Dendritic cell treated with granulocyte-macrophage colony-stimulating factor and Interleukin-4, amounts not matched to agents 40 ng/mL and 50 ng/mL, for 4 days (primary cell): ENCODE results near the gene GASK1A.
"Not testable (repeated sequence)": the region's sequence is repeated elsewhere in the genome, so short reads cannot be mapped to it uniquely, and the experiment has no call there.

Source experiments
- H3K27ac Mint-ChIP-seq: one replicate; pipeline ENCODE4 v1.8.0; 2022; ENCODE audit warnings: mild to moderate bottlenecking, mixed read lengths
- H3K27me3 Mint-ChIP-seq: one replicate; pipeline ENCODE4 v1.8.0; 2022; ENCODE audit warnings: mild to moderate bottlenecking, mixed read lengths
- H3K36me3 Mint-ChIP-seq: one replicate; pipeline ENCODE4 v1.8.0; 2022; ENCODE audit warnings: low read depth, mixed read lengths
- H3K4me1 Mint-ChIP-seq: one replicate; pipeline ENCODE4 v1.8.0; 2022; ENCODE audit warnings: low read depth, mixed read lengths
- H3K4me3 Mint-ChIP-seq: one replicate; pipeline ENCODE4 v1.8.0; 2022; ENCODE audit warnings: mild to moderate bottlenecking, moderate library complexity, mixed read lengths
- H3K9me3 Mint-ChIP-seq: one replicate; pipeline ENCODE4 v1.8.0; 2022; ENCODE audit warnings: mixed read lengths
- intact Hi-C: fragments of 100-400 bp; cut with micrococcal nuclease; formaldehyde crosslinking; loops from one replicate; pipeline ENCODE4 v1.15.0; 2022

The GASK1A gene

GRCh38 chr3:43036621-43037423 is 57.7 kb downstream of the GASK1A start:
- H3K4me3 Mint-ChIP-seq = no peak overlapping the region
- intact Hi-C loops = no loop called here
- H3K27ac Mint-ChIP-seq = no peak overlapping the region
- H3K4me1 Mint-ChIP-seq = peaks cover 5% of the 10 kb centered on the region
- H3K27me3 Mint-ChIP-seq = no peaks in the 10 kb centered on the region
- no peaks in the 10 kb centered on the region for H3K9me3 Mint-ChIP-seq
- peaks cover 18% of the 10 kb centered on the region for H3K36me3 Mint-ChIP-seq

- intact Hi-C loops = no loop called here
- Mint-ChIP-seq H3K9me3 (peaks cover 4% of the 10 kb centered on the region), H3K27ac (no peak overlapping the region), H3K27me3 (no peaks in the 10 kb centered on the region), H3K4me3 (no peak overlapping the region), H3K36me3 (peaks cover 10% of the 10 kb centered on the region), H3K4me1 (no peaks in the 10 kb centered on the region)
Measured at GRCh38 chr3:43038010-43038409, 58.9 kb downstream of the GASK1A start.

GRCh38 chr3:43041517-43041916 is 62.4 kb downstream of the GASK1A start:
- H3K27ac Mint-ChIP-seq = no peak overlapping the region
- H3K4me1 Mint-ChIP-seq = no peaks in the 10 kb centered on the region
- H3K4me3 Mint-ChIP-seq = no peak overlapping the region
- H3K27me3 Mint-ChIP-seq = no peaks in the 10 kb centered on the region
- peaks cover 39% of the 10 kb centered on the region for H3K9me3 Mint-ChIP-seq
- H3K36me3 Mint-ChIP-seq = peaks cover 11% of the 10 kb centered on the region
- intact Hi-C loops = no loop called here

GRCh38 chr3:43043071-43043766 is 64.1 kb downstream of the GASK1A start:
- no peak overlapping the region for H3K4me3 Mint-ChIP-seq
- no peak overlapping the region for H3K27ac Mint-ChIP-seq
- peaks cover 56% of the 10 kb centered on the region for H3K9me3 Mint-ChIP-seq
- intact Hi-C loops = no loop called here
- peaks cover 11% of the 10 kb centered on the region for H3K36me3 Mint-ChIP-seq
- H3K4me1 Mint-ChIP-seq = no peaks in the 10 kb centered on the region
- no peaks in the 10 kb centered on the region for H3K27me3 Mint-ChIP-seq

- intact Hi-C loops = no loop called here
- Mint-ChIP-seq H3K4me3 (no peak overlapping the region), H3K4me1 (no peaks in the 10 kb centered on the region), H3K27me3 (no peaks in the 10 kb centered on the region), H3K27ac (no peak overlapping the region), H3K36me3 (peaks cover 11% of the 10 kb centered on the region), H3K9me3 (peaks cover 62% of the 10 kb centered on the region)
Measured at GRCh38 chr3:43043793-43044192, 64.7 kb downstream of the GASK1A start.

GRCh38 chr3:43045079-43045478 is 66.0 kb downstream of the GASK1A start:
- peaks cover 11% of the 10 kb centered on the region for H3K36me3 Mint-ChIP-seq
- intact Hi-C loops, H3K27me3 Mint-ChIP-seq, H3K4me1 Mint-ChIP-seq, H3K4me3 Mint-ChIP-seq, H3K27ac Mint-ChIP-seq: not testable (repeated sequence)
- peaks cover 69% of the 10 kb centered on the region for H3K9me3 Mint-ChIP-seq

- peaks cover 79% of the 10 kb centered on the region for H3K9me3 Mint-ChIP-seq
- no peak overlapping the region for H3K27ac Mint-ChIP-seq
- no peaks in the 10 kb centered on the region for H3K27me3 Mint-ChIP-seq
Measured at GRCh38 chr3:43046583-43046982, 67.5 kb downstream of the GASK1A start.

GRCh38 chr3:43048470-43048869 is 69.4 kb downstream of the GASK1A start:
- peaks cover 84% of the 10 kb centered on the region for H3K9me3 Mint-ChIP-seq
- no peak overlapping the region for H3K4me3 Mint-ChIP-seq
- H3K4me1 Mint-ChIP-seq = no peaks in the 10 kb centered on the region
- intact Hi-C loops = no loop called here
- no peaks in the 10 kb centered on the region for H3K27me3 Mint-ChIP-seq
- no peak overlapping the region for H3K27ac Mint-ChIP-seq
- peaks cover 11% of the 10 kb centered on the region for H3K36me3 Mint-ChIP-seq

More at GRCh38 chr3:43046583-43046982, 67.5 kb downstream of the GASK1A start:
- intact Hi-C loops = no loop called here
- Mint-ChIP-seq H3K4me3 (no peak overlapping the region), H3K4me1 (no peaks in the 10 kb centered on the region), H3K36me3 (peaks cover 11% of the 10 kb centered on the region)

GRCh38 chr3:43053291-43053690 is 74.2 kb downstream of the GASK1A start:
- no peaks in the 10 kb centered on the region for H3K27me3 Mint-ChIP-seq
- H3K4me1 Mint-ChIP-seq = no peaks in the 10 kb centered on the region
- peaks cover 36% of the 10 kb centered on the region for H3K9me3 Mint-ChIP-seq
- H3K27ac Mint-ChIP-seq = no peak overlapping the region
- intact Hi-C loops = no loop called here
- H3K4me3 Mint-ChIP-seq = no peak overlapping the region
- H3K36me3 Mint-ChIP-seq = peaks cover 5% of the 10 kb centered on the region

- intact Hi-C loops = no loop called here
- Mint-ChIP-seq H3K27me3 (no peaks in the 10 kb centered on the region), H3K9me3 (peaks cover 27% of the 10 kb centered on the region), H3K36me3 (peaks cover 5% of the 10 kb centered on the region), H3K27ac (no peak overlapping the region), H3K4me1 (no peaks in the 10 kb centered on the region), H3K4me3 (no peak overlapping the region)
Measured at GRCh38 chr3:43054754-43055153, 75.6 kb downstream of the GASK1A start.

- Mint-ChIP-seq H3K4me1 (no peaks in the 10 kb centered on the region), H3K36me3 (peaks cover 5% of the 10 kb centered on the region), H3K27ac (no peak overlapping the region), H3K9me3 (peaks cover 21% of the 10 kb centered on the region), H3K27me3 (no peaks in the 10 kb centered on the region), H3K4me3 (no peak overlapping the region)
- intact Hi-C loops = no loop called here
Measured at GRCh38 chr3:43055393-43055792, 76.3 kb downstream of the GASK1A start.

- Mint-ChIP-seq H3K36me3 (peaks cover 5% of the 10 kb centered on the region), H3K27ac (no peak overlapping the region), H3K27me3 (no peaks in the 10 kb centered on the region), H3K4me3 (no peak overlapping the region), H3K4me1 (no peaks in the 10 kb centered on the region), H3K9me3 (peaks cover 14% of the 10 kb centered on the region)
- intact Hi-C loops = no loop called here
Measured at GRCh38 chr3:43055806-43056770, 77.0 kb downstream of the GASK1A start.

- Mint-ChIP-seq H3K4me3 (no peak overlapping the region), H3K9me3 (peaks cover 10% of the 10 kb centered on the region), H3K27ac (no peak overlapping the region), H3K4me1 (no peaks in the 10 kb centered on the region), H3K36me3 (peaks cover 25% of the 10 kb centered on the region), H3K27me3 (no peaks in the 10 kb centered on the region)
- intact Hi-C loops = no loop called here
Measured at GRCh38 chr3:43059456-43059855, 80.3 kb downstream of the GASK1A start.
